GM06990 (cell line): ENCODE results near the gene SYNDIG1.

Experiments
- DNase-seq: peaks from one replicate; pipeline ENCODE4 v3.0.0-alpha.2; 2011; ENCODE audit not compliant: insufficient read length; ENCODE audit errors: extremely low read depth
- H3K27me3 ChIP-seq: replicated peaks from 2 replicates; pipeline ENCODE4 v1.6.0; 2011; ENCODE audit warnings: low read length; ENCODE audit not compliant: control insufficient read depth, insufficient read depth
- H3K36me3 ChIP-seq: 2 replicates; pipeline ENCODE4 v1.5.1; 2011; ENCODE audit warnings: low read length; ENCODE audit not compliant: control insufficient read depth, insufficient read depth
- H3K4me3 ChIP-seq: replicated peaks from 2 replicates; pipeline ENCODE4 v1.5.1; 2011; ENCODE audit warnings: low read depth, mild to moderate bottlenecking, control low read depth, low read length
- TF ChIP-seq, protein P1 (sequence below): IDR thresholded peaks from 2 replicates; pipeline ENCODE4 v1.5.1; 2011; ENCODE audit warnings: low read length, control low read depth, mild to moderate bottlenecking, inconsistent platforms; ENCODE audit not compliant: insufficient read depth, poor library complexity, severe bottlenecking

The SYNDIG1 gene

DNA sequence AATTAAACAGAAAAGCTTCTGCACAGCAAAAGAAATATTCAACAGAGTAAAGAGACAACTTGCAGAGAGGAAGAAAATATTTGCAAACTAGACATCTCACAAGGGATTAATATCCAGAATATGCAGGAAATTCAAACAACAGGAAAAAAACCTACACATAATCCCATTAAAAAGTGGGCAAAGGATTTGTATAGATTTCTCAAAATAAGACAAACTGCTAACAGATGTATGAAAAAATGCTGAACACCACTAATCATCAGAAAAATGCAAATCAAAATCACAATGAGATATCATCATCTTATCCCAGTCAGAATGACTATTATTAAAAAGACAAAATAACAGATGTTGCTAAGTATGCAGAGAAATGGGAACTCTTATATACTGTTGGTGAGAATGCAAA, 129.6 kb downstream of the SYNDIG1 start:
- Histone ChIP-seq H3K4me3 (no peak overlapping the region), H3K27me3 (no peaks in the 10 kb centered on the region), H3K36me3 (no peaks in the 10 kb centered on the region)
- DNase-seq, result no peak
- TF ChIP-seq, protein P1, sequence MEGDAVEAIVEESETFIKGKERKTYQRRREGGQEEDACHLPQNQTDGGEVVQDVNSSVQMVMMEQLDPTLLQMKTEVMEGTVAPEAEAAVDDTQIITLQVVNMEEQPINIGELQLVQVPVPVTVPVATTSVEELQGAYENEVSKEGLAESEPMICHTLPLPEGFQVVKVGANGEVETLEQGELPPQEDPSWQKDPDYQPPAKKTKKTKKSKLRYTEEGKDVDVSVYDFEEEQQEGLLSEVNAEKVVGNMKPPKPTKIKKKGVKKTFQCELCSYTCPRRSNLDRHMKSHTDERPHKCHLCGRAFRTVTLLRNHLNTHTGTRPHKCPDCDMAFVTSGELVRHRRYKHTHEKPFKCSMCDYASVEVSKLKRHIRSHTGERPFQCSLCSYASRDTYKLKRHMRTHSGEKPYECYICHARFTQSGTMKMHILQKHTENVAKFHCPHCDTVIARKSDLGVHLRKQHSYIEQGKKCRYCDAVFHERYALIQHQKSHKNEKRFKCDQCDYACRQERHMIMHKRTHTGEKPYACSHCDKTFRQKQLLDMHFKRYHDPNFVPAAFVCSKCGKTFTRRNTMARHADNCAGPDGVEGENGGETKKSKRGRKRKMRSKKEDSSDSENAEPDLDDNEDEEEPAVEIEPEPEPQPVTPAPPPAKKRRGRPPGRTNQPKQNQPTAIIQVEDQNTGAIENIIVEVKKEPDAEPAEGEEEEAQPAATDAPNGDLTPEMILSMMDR, result no peak

DNA sequence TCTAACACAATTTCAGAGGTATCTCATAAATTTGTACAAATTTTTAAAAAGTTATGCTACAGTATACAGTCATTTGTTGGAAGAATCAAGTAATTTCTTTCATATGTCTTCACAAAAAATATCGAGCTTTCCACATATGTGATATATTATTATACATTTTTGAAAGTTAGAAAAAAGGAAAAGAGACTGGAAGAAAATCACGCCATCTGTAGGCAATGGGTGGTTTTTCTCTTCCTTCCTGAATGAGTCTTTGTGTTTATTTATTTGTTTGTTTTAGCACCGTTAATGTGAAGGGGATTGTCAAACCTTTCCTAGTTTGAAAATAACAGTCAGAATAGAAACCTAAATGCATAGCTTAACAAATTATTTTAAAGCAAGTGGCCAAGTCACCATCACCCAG, 130.6 kb downstream of the SYNDIG1 start:
- no peak for DNase-seq
- TF ChIP-seq, protein P1, result no peak
- Histone ChIP-seq H3K36me3 (no peaks in the 10 kb centered on the region), H3K4me3 (no peak overlapping the region), H3K27me3 (no peaks in the 10 kb centered on the region)

DNA sequence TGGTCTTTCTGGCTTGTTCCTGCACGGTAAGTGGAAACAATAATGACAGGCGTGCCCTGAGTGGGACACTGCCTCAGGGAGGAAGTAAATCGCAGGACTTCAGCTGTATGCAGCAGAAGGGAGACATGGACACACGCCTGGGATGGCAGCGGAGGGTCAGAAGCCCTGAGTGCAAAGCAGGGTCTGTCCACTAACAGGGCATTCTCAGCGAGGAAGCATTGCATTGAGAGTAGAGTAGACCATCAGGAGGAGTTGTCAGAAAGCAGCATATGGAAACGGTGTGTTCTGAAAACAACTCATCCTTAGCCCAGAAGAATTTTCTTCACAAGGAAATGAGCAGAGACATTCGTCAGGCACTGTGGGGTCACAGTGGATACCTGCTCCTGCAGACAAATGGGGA, 134.0 kb downstream of the SYNDIG1 start:
- no peaks in the 10 kb centered on the region for H3K27me3 ChIP-seq
- DNase-seq, result no peak

DNA sequence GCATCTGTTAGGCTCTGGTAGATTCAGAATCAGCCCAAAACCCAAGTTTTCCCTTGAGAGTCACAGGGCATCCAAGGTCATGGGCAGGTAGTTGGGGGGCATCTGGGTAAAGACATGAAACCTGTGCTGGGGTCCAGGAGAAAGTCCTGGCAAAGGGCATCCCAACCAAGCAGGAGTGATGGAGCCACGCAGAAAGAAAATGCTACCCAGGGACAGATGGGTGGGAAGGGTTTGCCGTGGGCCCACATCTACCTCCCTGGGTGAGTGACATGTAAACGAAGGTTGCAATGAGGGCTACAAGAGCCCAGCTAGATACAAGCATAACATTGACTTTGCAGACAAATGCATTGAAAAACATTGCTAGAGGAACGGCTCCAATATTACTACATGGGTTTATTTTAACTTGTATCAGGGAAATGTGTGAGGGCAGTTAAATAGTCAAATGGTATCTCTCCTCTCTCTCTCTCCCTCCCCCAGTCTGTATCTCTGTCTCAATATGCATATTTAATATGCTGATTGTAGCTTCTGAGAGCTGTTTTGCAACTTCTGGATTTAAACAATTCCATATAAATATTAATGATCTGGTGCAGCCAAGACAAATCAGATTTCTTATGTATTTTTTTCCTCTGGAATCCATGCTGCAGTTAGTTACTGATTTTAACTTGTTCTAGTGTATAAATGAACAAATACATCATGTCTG, 135.7 kb downstream of the SYNDIG1 start:
- Histone ChIP-seq H3K4me3 (no peak overlapping the region), H3K36me3 (no peaks in the 10 kb centered on the region), H3K27me3 (no peaks in the 10 kb centered on the region)
- no peak for DNase-seq
- TF ChIP-seq, protein P1, result no peak

More for the DNA sequence above, 134.0 kb downstream of the SYNDIG1 start:
- H3K4me3 ChIP-seq, result no peak overlapping the region
- H3K36me3 ChIP-seq, result no peaks in the 10 kb centered on the region
- TF ChIP-seq, protein P1, result no peak

DNA sequence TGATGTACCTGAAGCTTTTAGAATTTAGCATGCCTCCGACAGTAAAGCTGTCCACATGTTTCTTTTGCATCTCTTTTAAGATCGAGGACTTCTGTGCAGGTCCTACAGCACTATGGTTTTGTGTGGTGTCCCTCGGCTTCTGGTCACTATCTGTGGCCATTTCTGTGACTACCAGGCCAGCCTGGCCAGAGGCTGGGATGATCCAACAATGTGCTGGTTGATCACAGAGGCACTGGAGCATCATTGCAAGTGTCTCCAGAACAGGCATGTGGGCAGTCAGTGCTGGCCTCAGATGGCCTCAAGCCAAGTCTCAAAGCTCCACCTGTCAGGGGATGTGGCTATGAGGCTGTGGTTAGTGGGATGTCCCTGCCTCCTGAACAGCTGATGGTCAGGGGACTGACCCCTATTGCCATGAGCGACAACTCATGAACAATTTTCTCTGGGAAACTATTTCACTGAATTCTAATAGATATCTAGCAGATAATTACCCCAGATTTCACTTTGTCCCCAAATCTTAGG, 136.6 kb downstream of the SYNDIG1 start:
- TF ChIP-seq, protein P1, result no peak
- no peaks in the 10 kb centered on the region for H3K27me3 ChIP-seq
- H3K4me3 ChIP-seq, result no peak overlapping the region
- no peaks in the 10 kb centered on the region for H3K36me3 ChIP-seq
- no peak for DNase-seq
